NB4 (cell line): ENCODE data around the gene SEZ6.

ENCODE experiments used
- CTCF ChIP-seq: IDR thresholded peaks from one replicate; pipeline ENCODE4 v1.5.1; 2012; ENCODE audit warnings: low read depth, low read length
- MAX ChIP-seq: IDR thresholded peaks from 2 replicates; pipeline ENCODE4 v1.6.1; 2011; ENCODE audit warnings: low read depth, low read length
- MYC ChIP-seq: IDR thresholded peaks from 2 replicates; pipeline ENCODE4 v1.6.1; 2011; ENCODE audit warnings: low read depth, low read length

- no peak for TF ChIP-seq CTCF
- no peak for TF ChIP-seq MYC
- no peak for TF ChIP-seq MAX
Measured at GRCh38 chr17:28926786-28927185, 79.0 kb downstream of the SEZ6 start.
